ENCODE results near the gene ANKRD9. TPM values are rescaled to one million over a fixed set of nuclear protein-coding genes. Genes with fewer than 3 reads are reported as not detected.
A peak's percentile ranks its signal among the peaks of the same experiment; 100 is the strongest.

ANKRD9 gene
- total and polyA plus RNA-seq, 2 experiments from 2014 or later: 17.3 to 95.9 TPM

DNA sequence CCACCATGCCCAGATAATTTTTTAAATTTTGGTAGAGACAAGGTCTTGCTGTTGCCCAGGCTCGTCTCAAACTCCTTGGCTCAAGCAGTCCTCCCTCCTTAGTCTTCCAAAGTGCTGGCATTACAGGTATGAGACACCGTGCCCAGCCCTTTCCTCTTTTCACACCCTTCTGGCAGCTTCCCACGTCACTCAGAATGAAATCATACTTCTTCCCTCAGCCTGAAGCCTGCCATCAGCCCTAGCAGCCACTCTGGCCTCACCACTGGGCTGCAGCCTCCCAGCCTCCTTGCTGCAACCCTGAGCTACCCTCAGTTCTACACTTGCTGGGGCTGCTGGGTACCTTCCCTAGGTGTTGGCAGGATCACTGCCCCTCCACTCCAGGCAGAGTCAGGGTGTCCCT lies 18.2 kb downstream of the ANKRD9 start (continued):
- TF ChIP-seq, protein P1, sequence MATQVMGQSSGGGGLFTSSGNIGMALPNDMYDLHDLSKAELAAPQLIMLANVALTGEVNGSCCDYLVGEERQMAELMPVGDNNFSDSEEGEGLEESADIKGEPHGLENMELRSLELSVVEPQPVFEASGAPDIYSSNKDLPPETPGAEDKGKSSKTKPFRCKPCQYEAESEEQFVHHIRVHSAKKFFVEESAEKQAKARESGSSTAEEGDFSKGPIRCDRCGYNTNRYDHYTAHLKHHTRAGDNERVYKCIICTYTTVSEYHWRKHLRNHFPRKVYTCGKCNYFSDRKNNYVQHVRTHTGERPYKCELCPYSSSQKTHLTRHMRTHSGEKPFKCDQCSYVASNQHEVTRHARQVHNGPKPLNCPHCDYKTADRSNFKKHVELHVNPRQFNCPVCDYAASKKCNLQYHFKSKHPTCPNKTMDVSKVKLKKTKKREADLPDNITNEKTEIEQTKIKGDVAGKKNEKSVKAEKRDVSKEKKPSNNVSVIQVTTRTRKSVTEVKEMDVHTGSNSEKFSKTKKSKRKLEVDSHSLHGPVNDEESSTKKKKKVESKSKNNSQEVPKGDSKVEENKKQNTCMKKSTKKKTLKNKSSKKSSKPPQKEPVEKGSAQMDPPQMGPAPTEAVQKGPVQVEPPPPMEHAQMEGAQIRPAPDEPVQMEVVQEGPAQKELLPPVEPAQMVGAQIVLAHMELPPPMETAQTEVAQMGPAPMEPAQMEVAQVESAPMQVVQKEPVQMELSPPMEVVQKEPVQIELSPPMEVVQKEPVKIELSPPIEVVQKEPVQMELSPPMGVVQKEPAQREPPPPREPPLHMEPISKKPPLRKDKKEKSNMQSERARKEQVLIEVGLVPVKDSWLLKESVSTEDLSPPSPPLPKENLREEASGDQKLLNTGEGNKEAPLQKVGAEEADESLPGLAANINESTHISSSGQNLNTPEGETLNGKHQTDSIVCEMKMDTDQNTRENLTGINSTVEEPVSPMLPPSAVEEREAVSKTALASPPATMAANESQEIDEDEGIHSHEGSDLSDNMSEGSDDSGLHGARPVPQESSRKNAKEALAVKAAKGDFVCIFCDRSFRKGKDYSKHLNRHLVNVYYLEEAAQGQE (IDR thresholded peaks at IDR 0.05; ENCODE audit: unreplicated experiment): no peak

DNA sequence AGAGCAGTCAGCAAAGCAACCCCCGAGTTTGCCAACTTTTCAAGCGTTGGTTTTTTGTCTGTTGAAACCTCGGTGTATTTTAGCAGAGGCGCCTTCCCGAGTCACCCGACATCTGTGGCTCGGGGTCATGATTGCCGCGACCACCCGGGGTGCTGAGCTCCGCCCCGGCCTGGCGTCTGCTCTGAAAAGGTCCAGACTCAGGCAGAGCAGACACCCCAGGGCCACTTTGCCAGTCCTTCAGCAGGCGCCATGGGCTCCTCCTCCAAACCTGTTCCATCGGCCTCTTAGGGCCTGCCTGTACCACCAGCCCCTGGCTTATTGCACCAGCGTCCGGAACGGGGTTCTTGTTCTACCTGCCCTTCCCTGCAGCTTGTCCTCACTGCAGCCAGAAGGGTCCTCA lies 19.1 kb downstream of the ANKRD9 start:
- H4K20me1 ChIP-seq (replicated peaks; ENCODE audit: insufficient read depth): no peaks in the 10 kb centered on the region
- H3K9me3 Mint-ChIP-seq: no peaks in the 10 kb centered on the region
- H3K79me2 ChIP-seq (replicated peaks; ENCODE audit: insufficient read depth): no peaks in the 10 kb centered on the region
- H3K4me1 ChIP-seq (ENCODE audit: insufficient read depth): no peaks in the 10 kb centered on the region
- no peaks in the 10 kb centered on the region for H3K27me3 ChIP-seq (ENCODE audit: insufficient read depth)
- H2AFZ ChIP-seq: no peak overlapping the region
- ATAC-seq: no peak; the same call in 1 of the 3 replicates
- no peaks in the 10 kb centered on the region for H3K36me3 Mint-ChIP-seq (ENCODE audit: low read depth)
- H3K9me2 ChIP-seq (ENCODE audit: insufficient read depth): no peaks in the 10 kb centered on the region
- no peak overlapping the region for H3K27ac ChIP-seq (ENCODE audit: low read depth)
- TF ChIP-seq ZNF331 (CRISPR knock-in tag; IDR thresholded peaks at IDR 0.05; ENCODE audit: low read depth): no peak
- no peak for TF ChIP-seq EZH2phosphoT487 (IDR thresholded peaks at IDR 0.05; ENCODE audit: unreplicated experiment)
- TF ChIP-seq POLR2AphosphoS5 (IDR thresholded peaks at IDR 0.05; ENCODE audit: low read depth): no peak
- TF ChIP-seq EZH2 (IDR thresholded peaks at IDR 0.05; ENCODE audit: low read depth, unreplicated experiment): no peak
- TF ChIP-seq, protein P2, sequence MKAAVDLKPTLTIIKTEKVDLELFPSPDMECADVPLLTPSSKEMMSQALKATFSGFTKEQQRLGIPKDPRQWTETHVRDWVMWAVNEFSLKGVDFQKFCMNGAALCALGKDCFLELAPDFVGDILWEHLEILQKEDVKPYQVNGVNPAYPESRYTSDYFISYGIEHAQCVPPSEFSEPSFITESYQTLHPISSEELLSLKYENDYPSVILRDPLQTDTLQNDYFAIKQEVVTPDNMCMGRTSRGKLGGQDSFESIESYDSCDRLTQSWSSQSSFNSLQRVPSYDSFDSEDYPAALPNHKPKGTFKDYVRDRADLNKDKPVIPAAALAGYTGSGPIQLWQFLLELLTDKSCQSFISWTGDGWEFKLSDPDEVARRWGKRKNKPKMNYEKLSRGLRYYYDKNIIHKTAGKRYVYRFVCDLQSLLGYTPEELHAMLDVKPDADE (IDR thresholded peaks at IDR 0.05): no peak
- TF ChIP-seq NANOG (IDR thresholded peaks at IDR 0.05; ENCODE audit: borderline replicate concordance): no peak
- H3K36me3 ChIP-seq (ENCODE audit: insufficient read depth): no peaks in the 10 kb centered on the region
- no peaks in the 10 kb centered on the region; the same call in 2 of the 3 replicates for H3K4me1 Mint-ChIP-seq
- no peak overlapping the region for H3K4me3 Mint-ChIP-seq
- H3K27ac Mint-ChIP-seq: no peak overlapping the region
- no peak for DNase-seq (ENCODE audit: low spot score)
- H3K4me2 ChIP-seq: no peak overlapping the region
- H3K27me3 Mint-ChIP-seq (ENCODE audit: insufficient read depth, low read depth, poor library complexity): peaks cover 11% of the 10 kb centered on the region
- H3K4me3 ChIP-seq: no peak overlapping the region
- 0 out of 2 replicates have a peak, but pooled peaks cover 7% of the 10 kb centered on the region for H3F3A ChIP-seq (replicated peaks; ENCODE audit: low read depth)

DNA sequence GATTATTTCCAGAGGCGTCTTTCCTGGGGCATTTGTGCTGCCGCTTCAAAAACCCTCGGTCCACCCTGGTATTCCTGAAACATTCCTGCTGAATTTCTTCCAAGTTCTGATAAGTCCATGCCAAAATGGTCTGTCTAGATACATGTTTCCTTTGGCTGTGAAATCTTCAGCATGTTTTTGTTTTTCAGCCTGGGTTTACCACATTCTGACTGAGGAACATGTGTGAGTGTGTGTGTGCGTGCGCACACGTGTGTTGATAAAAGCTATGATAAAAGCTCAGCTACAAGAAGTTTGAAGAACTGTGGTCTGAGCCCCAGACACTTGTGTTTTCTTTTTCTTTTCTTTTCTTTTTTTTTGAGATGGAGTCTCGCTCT lies 22.4 kb downstream of the ANKRD9 start:
- no peaks in the 10 kb centered on the region for H3K4me1 ChIP-seq (ENCODE audit: insufficient read depth)
- 0 out of 2 replicates have a peak overlapping the region, but pooled peaks have one; percentile 9 for H3K27ac ChIP-seq (ENCODE audit: low read depth)
- Mint-ChIP-seq H3K27me3 (ENCODE audit: insufficient read depth, low read depth, poor library complexity) (peaks cover 15% of the 10 kb centered on the region), H3K27ac (no peak overlapping the region), H3K9me3 (no peaks in the 10 kb centered on the region), H3K36me3 (ENCODE audit: low read depth) (peaks cover 8% of the 10 kb centered on the region; the same call in 2 of the 3 replicates), H3K4me3 (no peak overlapping the region), H3K4me1 (no peaks in the 10 kb centered on the region)
- DNase-seq (ENCODE audit: low spot score) (no peak), ATAC-seq (no peak)
- 0 out of 2 replicates have a peak, but pooled peaks cover 7% of the 10 kb centered on the region for H3F3A ChIP-seq (replicated peaks; ENCODE audit: low read depth)
- no peak overlapping the region for H3K4me3 ChIP-seq
- H3K4me2 ChIP-seq: no peak overlapping the region
- H3K79me2 ChIP-seq (replicated peaks; ENCODE audit: insufficient read depth): no peaks in the 10 kb centered on the region
- no peaks in the 10 kb centered on the region for H4K20me1 ChIP-seq (replicated peaks; ENCODE audit: insufficient read depth)
- H3K27me3 ChIP-seq (ENCODE audit: insufficient read depth): no peaks in the 10 kb centered on the region
- H2AFZ ChIP-seq: no peak overlapping the region
- no peaks in the 10 kb centered on the region for H3K36me3 ChIP-seq (ENCODE audit: insufficient read depth)
- no peaks in the 10 kb centered on the region for H3K9me2 ChIP-seq (ENCODE audit: insufficient read depth)
- no peak for TF ChIP-seq NANOG (IDR thresholded peaks at IDR 0.05; ENCODE audit: borderline replicate concordance)
- TF ChIP-seq STAT1 (IDR thresholded peaks at IDR 0.05; ENCODE audit: unreplicated experiment): no peak
- TF ChIP-seq, protein P1 (IDR thresholded peaks at IDR 0.05; ENCODE audit: unreplicated experiment): no peak
- no peak for TF ChIP-seq JUNB (IDR thresholded peaks at IDR 0.05; ENCODE audit: unreplicated experiment)
- TF ChIP-seq, protein P3, sequence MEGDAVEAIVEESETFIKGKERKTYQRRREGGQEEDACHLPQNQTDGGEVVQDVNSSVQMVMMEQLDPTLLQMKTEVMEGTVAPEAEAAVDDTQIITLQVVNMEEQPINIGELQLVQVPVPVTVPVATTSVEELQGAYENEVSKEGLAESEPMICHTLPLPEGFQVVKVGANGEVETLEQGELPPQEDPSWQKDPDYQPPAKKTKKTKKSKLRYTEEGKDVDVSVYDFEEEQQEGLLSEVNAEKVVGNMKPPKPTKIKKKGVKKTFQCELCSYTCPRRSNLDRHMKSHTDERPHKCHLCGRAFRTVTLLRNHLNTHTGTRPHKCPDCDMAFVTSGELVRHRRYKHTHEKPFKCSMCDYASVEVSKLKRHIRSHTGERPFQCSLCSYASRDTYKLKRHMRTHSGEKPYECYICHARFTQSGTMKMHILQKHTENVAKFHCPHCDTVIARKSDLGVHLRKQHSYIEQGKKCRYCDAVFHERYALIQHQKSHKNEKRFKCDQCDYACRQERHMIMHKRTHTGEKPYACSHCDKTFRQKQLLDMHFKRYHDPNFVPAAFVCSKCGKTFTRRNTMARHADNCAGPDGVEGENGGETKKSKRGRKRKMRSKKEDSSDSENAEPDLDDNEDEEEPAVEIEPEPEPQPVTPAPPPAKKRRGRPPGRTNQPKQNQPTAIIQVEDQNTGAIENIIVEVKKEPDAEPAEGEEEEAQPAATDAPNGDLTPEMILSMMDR (conservative IDR thresholded peaks at IDR 0.05; ENCODE audit: low read depth in 2 of 2): no peak
- TF ChIP-seq, protein P2 (IDR thresholded peaks at IDR 0.05): no peak
- TF ChIP-seq EZH2 (IDR thresholded peaks at IDR 0.05; ENCODE audit: low read depth, unreplicated experiment): no peak
- no peak for TF ChIP-seq ZNF114 (CRISPR knock-in tag; IDR thresholded peaks at IDR 0.05)

Data from GM23338 (cell line).